Esophagus squamous epithelium (tissue), 5 donors: ENCODE measurements around the gene SH3GLB1. TPM values are rescaled to one million over a fixed set of nuclear protein-coding genes. Genes with fewer than 3 reads are reported as not detected.

Experiments
- DNase-seq: peaks from one replicate; lab custom pipeline; 2025; lab: John Stamatoyannopoulos, UW
- H3K27ac ChIP-seq, 4 donors: fragments of 200-600 bp; sonication (generic); one replicate each; pipeline ENCODE4 v1.5.1; 2016 to 2019; ENCODE audit warnings: mild to moderate bottlenecking in 1 of 4
- H3K27me3 ChIP-seq, 4 donors: fragments of 200-600 bp; sonication (generic); 1 replicate in 3 of 4; 2 replicates in 1 of 4; pipeline versions ENCODE4 v1.5.1 to v1.6.0; 2017 to 2021; ENCODE audit warnings: antibody characterized with exemption in 1 of 4
- H3K36me3 ChIP-seq, 3 donors: fragments of 200-600 bp; sonication (generic); one replicate each; pipeline ENCODE4 v1.5.1; 2016 to 2019
- H3K4me1 ChIP-seq, 3 donors: fragments of 200-600 bp; sonication (generic); one replicate each; pipeline ENCODE4 v1.5.1; 2017 to 2019
- H3K4me3 ChIP-seq, 4 donors: fragments of 200-600 bp; sonication (generic); 1 replicate in 3 of 4; 2 replicates in 1 of 4; pipeline ENCODE4 v1.5.1; 2016 to 2019; ENCODE audit warnings: mild to moderate bottlenecking in 2 of 4, moderate library complexity in 1 of 4
- H3K9me3 ChIP-seq, 3 donors: fragments of 200-600 bp; sonication (generic); one replicate each; pipeline ENCODE4 v1.5.1; 2016 to 2019
- POLR2A ChIP-seq, 4 donors: fragments of 450-650 bp; IDR thresholded peaks; one replicate each; pipeline ENCODE4 v1.6.1; 2017; ENCODE audit warnings: antibody characterized with exemption in 4 of 4, mild to moderate bottlenecking in 4 of 4, moderate library complexity in 3 of 4
- WGBS, 2 donors: methylation state at CpG; one replicate each; pipeline ENCODE4 v1.1.5; 2018; 5-methylcytosine and 5-hydroxymethylcytosine counted together
- intact Hi-C: fragments of 100-400 bp; cut with DNase I; formaldehyde crosslinking; loops from one replicate; pipeline ENCODE4 v1.15.0; 2022
- total RNA-seq, 4 donors: library from RNA; depleted of rRNA; stranded (reverse); fragments of >200 nt; gene quantifications; one replicate each; pipeline ENCODE4 v1.1.0, GENCODE V29; 2016
- TF ChIP-seq, protein P1 (sequence below), 6 experiments: fragments of 450-650 bp in 4 of 6; fragments of 200-600 bp in 2 of 6; sonication (generic) in 2 of 6; IDR thresholded peaks; one replicate each; pipeline ENCODE4 v1.5.1; 2016 to 2019; ENCODE audit warnings: antibody characterized with exemption in 6 of 6, mild to moderate bottlenecking in 4 of 6, moderate library complexity in 4 of 6
- donor health status: DM: yes; HTN: yes; CAD: no.

The SH3GLB1 gene
- total RNA-seq, 4 donors from 2014 or later, result 46.6 to 53.4 (median 47.2) TPM

DNA sequence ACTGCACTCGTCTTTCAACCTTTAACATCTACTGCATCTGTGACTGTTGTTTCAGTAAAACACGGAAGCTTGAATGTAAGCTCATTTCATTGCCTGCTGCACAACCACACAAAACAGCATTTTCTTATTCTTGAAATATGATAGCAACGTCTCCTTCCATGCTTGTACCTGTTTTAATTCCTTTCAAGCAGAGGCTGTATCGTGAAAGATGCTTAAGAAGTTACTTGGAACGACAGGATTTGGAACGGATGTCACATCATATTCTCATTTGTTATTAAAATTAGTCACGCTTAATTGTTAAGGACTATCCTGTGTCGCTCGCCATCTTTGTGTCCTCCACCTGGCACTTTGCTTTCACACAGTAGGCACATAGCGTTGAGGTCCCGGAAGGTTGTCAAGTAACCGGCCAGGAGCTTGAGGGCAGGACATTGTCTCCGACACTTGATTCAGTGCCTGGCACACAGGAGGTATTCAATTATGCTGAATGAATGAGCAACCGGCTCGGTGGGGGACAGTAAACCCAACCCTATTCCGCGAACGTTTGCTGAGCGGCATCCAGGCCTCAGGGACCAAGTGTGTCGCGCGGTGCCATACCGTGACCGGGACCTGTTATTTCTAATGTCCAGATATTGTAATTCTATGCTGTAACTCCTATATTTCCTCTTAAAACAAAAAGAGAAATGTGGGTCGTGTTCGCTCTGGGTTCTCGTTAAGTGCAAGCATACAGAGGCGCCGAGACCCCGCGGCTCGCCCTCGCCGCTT is 499 bp upstream of the SH3GLB1 start:
- no peaks in the 10 kb centered on the region for H3K36me3 ChIP-seq
- WGBS, 2 donors, result 2 to 3% methylated on average over 24 to 32 of the region's 34 CpGs
- no peaks in the 10 kb centered on the region for H3K9me3 ChIP-seq
- TF ChIP-seq, protein P1, sequence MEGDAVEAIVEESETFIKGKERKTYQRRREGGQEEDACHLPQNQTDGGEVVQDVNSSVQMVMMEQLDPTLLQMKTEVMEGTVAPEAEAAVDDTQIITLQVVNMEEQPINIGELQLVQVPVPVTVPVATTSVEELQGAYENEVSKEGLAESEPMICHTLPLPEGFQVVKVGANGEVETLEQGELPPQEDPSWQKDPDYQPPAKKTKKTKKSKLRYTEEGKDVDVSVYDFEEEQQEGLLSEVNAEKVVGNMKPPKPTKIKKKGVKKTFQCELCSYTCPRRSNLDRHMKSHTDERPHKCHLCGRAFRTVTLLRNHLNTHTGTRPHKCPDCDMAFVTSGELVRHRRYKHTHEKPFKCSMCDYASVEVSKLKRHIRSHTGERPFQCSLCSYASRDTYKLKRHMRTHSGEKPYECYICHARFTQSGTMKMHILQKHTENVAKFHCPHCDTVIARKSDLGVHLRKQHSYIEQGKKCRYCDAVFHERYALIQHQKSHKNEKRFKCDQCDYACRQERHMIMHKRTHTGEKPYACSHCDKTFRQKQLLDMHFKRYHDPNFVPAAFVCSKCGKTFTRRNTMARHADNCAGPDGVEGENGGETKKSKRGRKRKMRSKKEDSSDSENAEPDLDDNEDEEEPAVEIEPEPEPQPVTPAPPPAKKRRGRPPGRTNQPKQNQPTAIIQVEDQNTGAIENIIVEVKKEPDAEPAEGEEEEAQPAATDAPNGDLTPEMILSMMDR (IDR thresholded peaks at IDR 0.05), result no peak
- no peak for TF ChIP-seq POLR2A (IDR thresholded peaks at IDR 0.05)
- peak overlapping the region; percentile 96 to 100 (median 97) for H3K27ac ChIP-seq
- H3K4me3 ChIP-seq, result peak overlapping the region; percentile 73 to 84 (median 80)
- no peak for DNase-seq
- no peaks in the 10 kb centered on the region for H3K27me3 ChIP-seq
- peaks cover 10 to 45% (median 29%) of the 10 kb centered on the region in 3 donors for H3K4me1 ChIP-seq
- intact Hi-C loops, result no loop called here

DNA sequence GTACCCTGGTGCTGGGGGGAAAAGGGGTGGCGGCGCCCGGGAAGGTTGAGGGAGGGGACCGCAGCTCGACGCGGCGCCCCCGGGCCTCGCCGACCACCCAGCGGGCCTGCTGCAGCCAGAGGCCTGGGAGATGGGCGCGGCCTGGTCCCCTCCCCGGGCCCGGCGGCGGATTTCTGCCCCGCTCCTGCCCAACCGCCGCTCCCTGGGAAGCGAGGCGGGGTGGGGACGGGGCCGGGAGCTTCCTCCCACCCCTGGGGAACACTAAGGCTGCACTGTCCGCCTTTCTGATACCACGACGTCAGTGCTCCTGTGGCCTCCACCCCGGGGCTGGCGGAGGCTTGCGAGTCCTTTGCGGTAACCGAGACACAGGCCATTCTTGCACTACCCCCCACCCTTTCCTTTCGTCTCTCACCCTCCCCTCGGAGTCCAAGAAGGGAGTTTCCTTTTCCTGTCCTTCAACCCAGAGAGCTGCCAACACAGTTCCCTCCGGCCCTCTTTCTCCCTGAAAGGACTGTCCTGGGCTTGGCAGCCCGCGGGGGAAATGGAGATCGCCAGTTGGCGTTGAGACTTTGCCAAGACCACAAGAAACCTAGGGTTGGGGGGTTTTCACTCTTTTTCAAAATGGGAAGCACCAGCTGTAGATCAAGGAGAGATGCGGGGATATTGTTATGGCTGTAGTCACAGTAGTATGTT is 742 bp downstream of the SH3GLB1 start:
- intact Hi-C loops, result no loop called here
- DNase-seq, result no peak
- H3K4me1 ChIP-seq, result peaks cover 10 to 58% (median 29%) of the 10 kb centered on the region in 3 donors

DNA sequence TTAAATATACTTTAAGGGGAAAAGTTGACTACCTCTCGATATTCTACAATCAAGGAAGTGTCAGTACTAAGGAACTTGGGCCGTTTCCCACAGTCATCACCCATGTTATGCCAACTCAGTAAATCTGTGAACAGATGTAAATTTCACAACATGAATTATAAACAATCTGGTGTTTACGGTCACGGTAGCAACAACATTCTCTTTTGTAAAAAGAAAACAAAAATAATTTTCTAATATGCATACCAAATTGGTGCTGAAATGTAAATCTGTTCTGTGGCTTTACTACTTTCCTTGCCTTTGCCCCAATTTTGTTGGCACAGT is 1.2 kb downstream of the SH3GLB1 start:
- 0% methylated on average over 4 of the region's 4 CpGs for WGBS, 2 donors
- DNase-seq, result no peak
- H3K27me3 ChIP-seq, result no peaks in the 10 kb centered on the region
- TF ChIP-seq, protein P1 (IDR thresholded peaks at IDR 0.05), result no peak
- no peak for TF ChIP-seq POLR2A (IDR thresholded peaks at IDR 0.05)
- no peaks in the 10 kb centered on the region for H3K9me3 ChIP-seq
- no peaks in the 10 kb centered on the region for H3K36me3 ChIP-seq
- intact Hi-C loops, result no loop called here
- H3K4me1 ChIP-seq, result peaks cover 10 to 63% (median 29%) of the 10 kb centered on the region in 3 donors
- peak overlapping the region; percentile 73 to 84 (median 80) for H3K4me3 ChIP-seq
- peak overlapping the region; percentile 96 to 100 (median 97) for H3K27ac ChIP-seq

More for the DNA sequence above, 742 bp downstream of the SH3GLB1 start:
- Histone ChIP-seq H3K27ac (peak overlapping the region; percentile 96 to 100 (median 97)), H3K9me3 (no peaks in the 10 kb centered on the region), H3K4me3 (peak overlapping the region; percentile 73 to 84 (median 80)), H3K27me3 (no peaks in the 10 kb centered on the region), H3K36me3 (no peaks in the 10 kb centered on the region)
- TF ChIP-seq POLR2A (IDR thresholded peaks at IDR 0.05), result no peak
- TF ChIP-seq, protein P1 (IDR thresholded peaks at IDR 0.05), result no peak
- 0 to 4% methylated on average over 4 to 5 of the region's 41 CpGs for WGBS, 2 donors

DNA sequence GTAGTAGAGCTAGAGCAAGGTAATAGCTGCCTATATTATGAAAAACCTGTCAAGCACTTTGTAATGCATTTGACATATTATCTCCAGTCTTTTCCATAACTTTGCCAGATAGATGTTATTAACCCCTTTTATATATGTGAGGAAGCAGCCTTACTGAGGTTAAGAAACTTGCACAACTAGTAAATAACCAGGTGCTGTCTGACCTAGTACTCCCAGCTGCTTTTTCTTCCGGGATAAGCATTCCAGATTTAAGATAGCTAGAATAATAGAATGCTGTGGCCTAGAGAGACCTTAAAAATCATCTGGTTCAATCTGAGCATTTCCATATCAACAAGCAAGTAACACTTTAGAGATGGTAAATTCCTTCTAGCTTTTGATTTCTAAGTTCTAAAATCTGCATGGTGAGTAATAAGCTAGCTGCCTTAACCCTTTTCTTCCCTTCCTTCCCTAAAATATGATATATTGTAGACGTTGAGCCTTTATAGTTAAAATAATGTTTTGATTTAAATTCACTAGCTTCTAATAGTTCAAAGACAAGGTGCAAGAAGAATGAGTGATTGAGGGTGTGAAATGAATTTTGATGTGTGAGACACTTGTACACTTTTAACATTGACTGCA is 1.8 kb downstream of the SH3GLB1 start:
- intact Hi-C loops, result no loop called here
- Histone ChIP-seq H3K27me3 (no peaks in the 10 kb centered on the region), H3K4me1 (peaks cover 10 to 66% (median 29%) of the 10 kb centered on the region in 3 donors), H3K27ac (peak overlapping the region; percentile 96 to 100 (median 97)), H3K9me3 (no peaks in the 10 kb centered on the region), H3K36me3 (no peaks in the 10 kb centered on the region), H3K4me3 (peak overlapping the region; percentile 73 to 84 (median 80))
- TF ChIP-seq, protein P1 (IDR thresholded peaks at IDR 0.05), result no peak
- no peak for TF ChIP-seq POLR2A (IDR thresholded peaks at IDR 0.05)
- 8 to 14% methylated on average over 2 of the region's 2 CpGs for WGBS, 2 donors
- DNase-seq, result no peak
